Caco-2 (cell line): Measurements from ENCODE around the gene AGPAT3. TPM values are rescaled to one million over a fixed set of nuclear protein-coding genes. Genes with fewer than 3 reads are reported as not detected.

Experiments
- BruUV-seq: library from RNA; stranded (reverse); fragments of 400-500 nt; replicated peaks from 2 replicates; lab custom pipeline; 2021; lab: Mats Ljungman, UMichigan
- CTCF ChIA-PET: fragments of 300-600 bp; sonication (Branson Sonifier 250); formaldehyde crosslinking; loops from one replicate; lab custom pipeline; 2022; ENCODE audit warnings: antibody characterized with exemption; lab: Charles Lee
- POLR2A ChIA-PET: fragments of 300-600 bp; sonication (Branson Sonifier 250); formaldehyde crosslinking; loops from one replicate; lab custom pipeline; 2022; ENCODE audit warnings: antibody characterized with exemption; lab: Charles Lee
- DNase-seq, 2 experiments: peaks; one replicate each; pipeline versions ENCODE4 v3.0.0 to v3.0.0-alpha.2; 2020 to 2022
- H3K27me3 ChIP-seq: replicated peaks from 2 replicates; pipeline ENCODE4 v1.6.0; 2011; ENCODE audit warnings: low read length; ENCODE audit not compliant: control insufficient read depth, insufficient read depth
- H3K36me3 ChIP-seq: 2 replicates; pipeline ENCODE4 v1.5.1; 2011; ENCODE audit warnings: low read length; ENCODE audit not compliant: control insufficient read depth, insufficient read depth
- H3K4me1 ChIP-seq: fragments of 250-450 bp; sonication (Bioruptor Pico); 2 replicates; pipeline ENCODE4 v1.5.1; 2020; ENCODE audit warnings: mild to moderate bottlenecking
- H3K4me3 ChIP-seq: 2 replicates; pipeline ENCODE4 v1.5.1; 2011; ENCODE audit warnings: low read depth, mild to moderate bottlenecking, control low read depth, low read length
- H3K9me3 ChIP-seq: fragments of 250-450 bp; sonication (Bioruptor Pico); 2 replicates; pipeline ENCODE4 v1.5.1; 2020; ENCODE audit warnings: mild to moderate bottlenecking, moderate library complexity
- H3K27ac Mint-ChIP-seq: one replicate; pipeline ENCODE4 v1.8.0; 2022; ENCODE audit warnings: mixed read lengths; ENCODE audit not compliant: unreplicated experiment
- H3K27me3 Mint-ChIP-seq: one replicate; pipeline ENCODE4 v1.8.0; 2022; ENCODE audit warnings: mixed read lengths; ENCODE audit not compliant: insufficient read depth, unreplicated experiment
- H3K36me3 Mint-ChIP-seq: one replicate; pipeline ENCODE4 v1.8.0; 2022; ENCODE audit warnings: mild to moderate bottlenecking, mixed read lengths; ENCODE audit not compliant: insufficient read depth, unreplicated experiment
- H3K4me1 Mint-ChIP-seq: one replicate; pipeline ENCODE4 v1.8.0; 2022; ENCODE audit warnings: low read depth, mixed read lengths; ENCODE audit not compliant: unreplicated experiment
- H3K4me3 Mint-ChIP-seq: one replicate; pipeline ENCODE4 v1.8.0; 2022; ENCODE audit warnings: mild to moderate bottlenecking, moderate library complexity, mixed read lengths; ENCODE audit not compliant: unreplicated experiment
- H3K9me3 Mint-ChIP-seq: one replicate; pipeline ENCODE4 v1.8.0; 2022; ENCODE audit warnings: mixed read lengths; ENCODE audit not compliant: unreplicated experiment
- CTCF ChIP-seq, 2 experiments: fragments of 200-600 bp in 1 of 2; IDR thresholded peaks; 1 replicate in 1 of 2; 2 replicates in 1 of 2; pipeline versions ENCODE4 v1.5.1 to v1.8.0; 2011 to 2022; ENCODE audit warnings: antibody characterized with exemption in 1 of 2, control low read depth in 1 of 2, inconsistent platforms in 1 of 2, low read depth in 1 of 2, low read length in 1 of 2, mild to moderate bottlenecking in 1 of 2, moderate library complexity in 1 of 2; ENCODE audit not compliant: insufficient read depth in 1 of 2, severe bottlenecking in 1 of 2, unreplicated experiment in 1 of 2
- intact Hi-C: fragments of 100-400 bp; cut with micrococcal nuclease; formaldehyde crosslinking; loops from one replicate; pipeline ENCODE4 v1.10.0; 2022; ENCODE audit not compliant: unreplicated experiment
- total RNA-seq: library from RNA; stranded (reverse); gene quantifications from 2 replicates; pipeline ENCODE4 v1.2.3, GENCODE V29; 2022

Gene AGPAT3
- total RNA-seq, 1 experiment from 2014 or later: 61.8 TPM

DNA sequence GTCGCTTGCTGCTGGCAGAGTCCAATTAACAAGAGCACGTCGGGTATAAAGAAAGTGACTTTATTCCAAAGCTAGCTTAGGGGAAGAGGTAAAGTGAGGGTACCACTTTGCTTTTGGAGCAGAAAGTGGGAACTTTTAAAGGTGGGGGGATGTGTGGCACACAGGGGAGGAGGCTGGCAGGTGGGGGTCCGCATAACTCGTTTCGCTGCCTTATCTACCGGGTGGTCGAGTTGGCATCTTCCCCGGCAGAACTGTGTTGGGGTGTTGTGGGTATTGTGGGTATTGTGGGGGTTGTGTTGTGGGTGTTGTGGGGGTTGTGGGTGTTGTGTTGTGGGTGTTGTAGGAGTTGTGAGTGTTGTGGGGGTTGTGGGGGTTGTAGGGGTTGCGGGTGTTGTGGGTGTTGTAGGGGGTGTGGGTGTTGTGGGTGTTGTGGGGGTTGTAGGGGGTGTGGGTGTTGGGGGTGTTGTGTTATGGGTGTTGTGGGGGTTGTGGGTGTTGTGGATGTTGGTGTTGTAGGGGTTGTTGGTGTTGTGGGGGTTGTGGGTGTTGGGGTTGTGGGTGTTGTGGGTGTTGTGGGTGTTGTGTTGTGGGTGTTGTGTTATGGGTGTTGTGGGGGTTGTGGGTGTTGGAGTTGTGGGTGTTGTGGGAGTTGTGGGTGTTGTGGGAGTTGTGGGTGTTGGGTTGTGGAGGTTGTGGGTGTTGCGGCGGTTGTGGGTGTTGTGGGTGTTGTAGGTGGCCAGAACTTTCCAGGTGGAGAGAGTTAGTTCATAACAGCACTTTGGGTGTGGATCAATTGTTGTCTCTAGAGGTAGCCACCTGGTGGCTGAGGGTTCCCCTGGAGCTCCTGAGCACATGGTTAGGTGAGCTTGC, 52.7 kb downstream of the AGPAT3 start:
- Histone ChIP-seq H3K4me3 (no peak overlapping the region), H3K36me3 (no peaks in the 10 kb centered on the region), H3K4me1 (peaks cover 28% of the 10 kb centered on the region), H3K27me3 (no peaks in the 10 kb centered on the region), H3K9me3 (no peaks in the 10 kb centered on the region)
- no peak for DNase-seq
- intact Hi-C loops: no loop called here
- POLR2A ChIA-PET: no interaction called here
- H3K4me1 Mint-ChIP-seq: peaks cover 20% of the 10 kb centered on the region
- peaks cover 10% of the 10 kb centered on the region for H3K9me3 Mint-ChIP-seq
- H3K4me3 Mint-ChIP-seq: no peak overlapping the region
- H3K27me3 Mint-ChIP-seq: no peaks in the 10 kb centered on the region
- H3K27ac Mint-ChIP-seq: no peak overlapping the region
- no TSS peak for BruUV-seq
- peak in 1 of 2 experiments; percentile 31 for TF ChIP-seq CTCF (IDR thresholded peaks at IDR 0.05; ENCODE audit: insufficient read depth in 1 of 2, low read depth in 1 of 2, low read length in 1 of 2, severe bottlenecking in 1 of 2, unreplicated experiment in 1 of 2)
- H3K36me3 Mint-ChIP-seq: peaks cover 12% of the 10 kb centered on the region
- CTCF ChIA-PET: interaction anchor here (0.8 kb wide), 1 partner anchor 57 kb away, joined by 4 read pairs; no protein-coding TSS in a partner anchor

DNA sequence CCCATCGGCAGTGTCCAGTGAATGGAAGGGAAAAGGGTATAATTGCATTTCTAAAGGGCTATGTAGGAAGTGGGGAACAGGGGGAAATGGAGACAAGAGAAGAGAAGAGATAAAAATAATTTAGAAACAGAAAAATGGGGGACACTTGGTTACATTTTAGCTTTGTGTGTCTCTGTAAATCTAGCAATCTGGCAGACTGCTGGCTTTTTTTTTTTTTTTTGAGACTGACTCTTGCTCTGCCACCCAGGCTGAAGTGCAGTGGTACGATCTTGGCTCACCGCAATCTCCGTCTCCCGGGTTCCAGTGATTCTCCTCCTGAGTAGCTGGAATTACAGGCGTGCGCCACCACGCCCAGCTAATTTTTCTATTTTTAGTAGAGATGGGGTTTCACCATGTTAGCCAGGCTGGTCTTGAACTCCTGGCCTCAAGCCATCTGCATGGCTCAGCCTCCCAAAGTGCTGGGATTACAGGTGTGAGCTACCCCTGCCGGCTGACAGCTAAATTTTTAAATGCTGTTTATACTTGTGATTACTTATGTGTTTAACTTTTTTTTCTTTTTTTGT, 53.4 kb downstream of the AGPAT3 start:
- Histone ChIP-seq H3K9me3 (no peaks in the 10 kb centered on the region), H3K4me1 (peaks cover 35% of the 10 kb centered on the region), H3K27me3 (no peaks in the 10 kb centered on the region), H3K36me3 (no peaks in the 10 kb centered on the region), H3K4me3 (no peak overlapping the region)
- intact Hi-C loops: no loop called here
- DNase-seq: no peak
- ChIA-PET POLR2A (no interaction called here), CTCF (interaction anchor here (0.8 kb wide), 1 partner anchor 57 kb away, joined by 4 read pairs; no protein-coding TSS in a partner anchor)
- no peaks in the 10 kb centered on the region for H3K27me3 Mint-ChIP-seq
- H3K4me1 Mint-ChIP-seq: peaks cover 23% of the 10 kb centered on the region
- BruUV-seq: no TSS peak
- no peak overlapping the region for H3K4me3 Mint-ChIP-seq
- TF ChIP-seq CTCF (IDR thresholded peaks at IDR 0.05; ENCODE audit: insufficient read depth in 1 of 2, low read depth in 1 of 2, low read length in 1 of 2, severe bottlenecking in 1 of 2, unreplicated experiment in 1 of 2): no peak
- peaks cover 12% of the 10 kb centered on the region for H3K36me3 Mint-ChIP-seq
- no peak overlapping the region for H3K27ac Mint-ChIP-seq
- peaks cover 10% of the 10 kb centered on the region for H3K9me3 Mint-ChIP-seq

DNA sequence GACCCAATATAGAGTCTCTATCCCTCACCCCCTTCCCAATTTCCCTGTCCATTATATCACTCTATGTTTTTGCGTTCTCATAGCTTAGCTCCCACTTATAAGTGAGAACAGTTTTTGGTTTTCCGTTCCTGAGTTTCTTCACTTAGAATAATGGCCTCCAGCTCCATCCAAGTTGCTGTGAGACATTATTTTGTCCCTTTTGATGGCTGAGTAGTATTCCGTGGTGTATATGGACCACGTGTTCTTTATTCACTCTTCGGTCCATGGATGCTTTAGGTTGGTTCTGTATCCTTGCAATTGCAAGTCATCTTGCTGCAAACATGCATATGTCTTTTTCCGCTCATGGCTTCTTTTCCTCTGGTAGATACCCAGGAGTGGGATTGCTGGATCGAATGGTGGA, 54.3 kb downstream of the AGPAT3 start:
- Mint-ChIP-seq H3K4me3 (no peak overlapping the region), H3K27me3 (no peaks in the 10 kb centered on the region), H3K36me3 (peaks cover 12% of the 10 kb centered on the region), H3K9me3 (peaks cover 10% of the 10 kb centered on the region), H3K4me1 (peaks cover 28% of the 10 kb centered on the region), H3K27ac (no peak overlapping the region)
- BruUV-seq: no TSS peak
- Histone ChIP-seq H3K27me3 (no peaks in the 10 kb centered on the region), H3K9me3 (no peaks in the 10 kb centered on the region), H3K4me3 (no peak overlapping the region), H3K4me1 (peaks cover 44% of the 10 kb centered on the region), H3K36me3 (no peaks in the 10 kb centered on the region)
- POLR2A ChIA-PET: no interaction called here
- intact Hi-C loops: no loop called here
- CTCF ChIA-PET: no interaction called here
- no peak for TF ChIP-seq CTCF (IDR thresholded peaks at IDR 0.05; ENCODE audit: insufficient read depth in 1 of 2, low read depth in 1 of 2, low read length in 1 of 2, severe bottlenecking in 1 of 2, unreplicated experiment in 1 of 2)
- DNase-seq: no peak
